OCI-LY7 (cell line): Measurements from ENCODE around the gene RAB1A. TPM values are rescaled to one million over a fixed set of nuclear protein-coding genes. Genes with fewer than 3 reads are reported as not detected.

Experiments
- BruUV-seq: library from RNA; stranded (reverse); fragments of 400-500 nt; replicated peaks from 2 replicates; lab custom pipeline; 2021; lab: Mats Ljungman, UMichigan
- CTCF ChIA-PET: fragments of 300-600 bp; sonication (Branson Sonifier 250); formaldehyde crosslinking; loops from one replicate; lab custom pipeline; 2022; ENCODE audit warnings: antibody characterized with exemption; ENCODE audit not compliant: unreplicated experiment; lab: Charles Lee
- POLR2A ChIA-PET: fragments of 300-600 bp; sonication (Branson Sonifier 250); formaldehyde crosslinking; loops from one replicate; lab custom pipeline; 2022; ENCODE audit warnings: antibody characterized with exemption; lab: Charles Lee
- DNase-seq: peaks from one replicate; pipeline ENCODE4 v3.0.0-alpha.2; 2015; ENCODE audit warnings: low spot score
- H2AFZ ChIP-seq: fragments of 200-600 bp; sonication (generic), shearing (Covaris generic); 2 replicates; pipeline ENCODE4 v1.6.1; 2014; ENCODE audit warnings: mild to moderate bottlenecking, antibody characterized with exemption, low read length, moderate library complexity
- H3K27ac ChIP-seq: fragments of 200-600 bp; sonication (generic); 2 replicates; pipeline ENCODE4 v1.5.1; 2014; ENCODE audit warnings: mixed run types, low read depth, mild to moderate bottlenecking, moderate library complexity, low read length, inconsistent platforms; ENCODE audit not compliant: poor library complexity, severe bottlenecking
- H3K36me3 ChIP-seq: fragments of 200-600 bp; sonication (generic); 2 replicates; pipeline ENCODE4 v1.6.1; 2014; ENCODE audit warnings: mild to moderate bottlenecking, antibody characterized with exemption, low read length, moderate library complexity, mixed read lengths; ENCODE audit not compliant: insufficient read depth
- H3K4me1 ChIP-seq: fragments of 200-600 bp; sonication (generic); 2 replicates; pipeline ENCODE4 v1.5.1; 2014; ENCODE audit warnings: mild to moderate bottlenecking, low read length; ENCODE audit not compliant: insufficient read depth, poor library complexity, severe bottlenecking
- H3K4me2 ChIP-seq: fragments of 200-600 bp; sonication (generic); 2 replicates; pipeline ENCODE4 v1.6.1; 2014; ENCODE audit warnings: mild to moderate bottlenecking, low read length
- H3K4me3 ChIP-seq: fragments of 200-600 bp; sonication (generic); 2 replicates; pipeline ENCODE4 v1.5.1; 2014; ENCODE audit warnings: mild to moderate bottlenecking, low read depth, low read length; ENCODE audit not compliant: poor library complexity, severe bottlenecking
- H3K79me2 ChIP-seq: fragments of 200-600 bp; sonication (generic); 2 replicates; pipeline ENCODE4 v1.6.1; 2016; ENCODE audit warnings: low read depth, mild to moderate bottlenecking, low read length, moderate library complexity, mixed read lengths; ENCODE audit not compliant: insufficient read depth
- H3K9me2 ChIP-seq: fragments of 200-600 bp; sonication (generic); 2 replicates; pipeline ENCODE4 v1.6.1; 2016; ENCODE audit warnings: mild to moderate bottlenecking, low read length, mixed read lengths; ENCODE audit not compliant: insufficient read depth
- H3K9me3 ChIP-seq: fragments of 200-600 bp; sonication (generic); 2 replicates; pipeline ENCODE4 v1.6.1; 2014; ENCODE audit warnings: mild to moderate bottlenecking, mixed run types, low read length, mixed read lengths
- H4K20me1 ChIP-seq: fragments of 200-600 bp; sonication (generic); 2 replicates; pipeline ENCODE4 v1.6.1; 2014; ENCODE audit warnings: mild to moderate bottlenecking, antibody characterized with exemption, low read length, moderate library complexity, mixed read lengths; ENCODE audit not compliant: insufficient read depth
- EZH2phosphoT487 ChIP-seq: fragments of 200-600 bp; sonication (generic); IDR thresholded peaks from 2 replicates; pipeline ENCODE4 v1.6.1; 2018; ENCODE audit warnings: low read depth, borderline replicate concordance, mild to moderate bottlenecking, mixed run types, antibody characterized with exemption, low read length, moderate library complexity, mixed read lengths
- intact Hi-C: fragments of 100-400 bp; cut with micrococcal nuclease; formaldehyde crosslinking; loops from one replicate; pipeline ENCODE4 v1.10.0; 2022; ENCODE audit not compliant: unreplicated experiment
- small RNA-seq: library from RNA; depleted of rRNA; stranded (forward); fragments of <200 nt; gene quantifications from one replicate; pipeline ENCODE3, GENCODE V24; 2014
- total RNA-seq, 2 experiments: library from RNA; depleted of rRNA in 1 of 2; stranded (reverse); fragments of >200 nt in 1 of 2; shearing (Covaris generic) in 1 of 2; gene quantifications; 2 replicates each; pipeline ENCODE4 v1.2.3, GENCODE V29; 2014 to 2022
- TF ChIP-seq, protein P1 (sequence below): fragments of 200-600 bp; sonication (generic); conservative IDR thresholded peaks from 2 replicates; pipeline ENCODE4 v1.5.1; 2014; ENCODE audit warnings: mild to moderate bottlenecking, antibody characterized with exemption, low read length, moderate library complexity, mixed read lengths

Gene RAB1A
- total RNA-seq, 2 experiments from 2014 or later = 39.7 to 75.4 TPM

DNA sequence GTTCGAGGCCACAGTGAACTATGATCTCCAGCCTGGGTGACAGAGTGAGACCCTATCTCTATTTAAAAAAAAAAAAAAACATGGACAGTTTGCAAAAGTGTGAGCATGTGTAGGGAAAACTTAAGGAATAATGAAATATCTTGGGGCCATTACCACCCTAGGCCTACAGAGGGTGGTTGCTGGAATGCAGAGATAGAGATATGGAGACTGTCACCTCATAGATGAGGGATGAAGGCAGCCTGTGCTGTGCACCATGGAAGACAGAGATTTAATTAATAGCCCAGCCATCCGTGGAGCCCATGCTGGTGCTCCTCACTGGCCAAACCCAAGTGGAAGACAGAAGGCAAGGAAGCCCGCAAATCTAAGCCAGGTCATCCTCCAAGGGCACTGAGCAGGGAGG is 90.3 kb downstream of the RAB1A start:
- CTCF ChIA-PET = no interaction called here
- H3K27ac ChIP-seq = no peak overlapping the region
- H3K4me1 ChIP-seq = peaks cover 9% of the 10 kb centered on the region
- no peaks in the 10 kb centered on the region for H3K9me2 ChIP-seq
- H2AFZ ChIP-seq = no peak overlapping the region
- intact Hi-C loops = loop anchor here (1.0 to 5.0 kb wide), 3 partner anchors 22 to 707 kb away; no protein-coding TSS in a partner anchor
- DNase-seq = no peak
- POLR2A ChIA-PET = interaction anchor here (0.7 to 0.8 kb wide), 2 partner anchors 214 to 400 kb away, joined by 3 to 4 read pairs; no protein-coding TSS in a partner anchor
- no peak overlapping the region for H3K4me2 ChIP-seq
- BruUV-seq = no TSS peak
- TF ChIP-seq, protein P1, sequence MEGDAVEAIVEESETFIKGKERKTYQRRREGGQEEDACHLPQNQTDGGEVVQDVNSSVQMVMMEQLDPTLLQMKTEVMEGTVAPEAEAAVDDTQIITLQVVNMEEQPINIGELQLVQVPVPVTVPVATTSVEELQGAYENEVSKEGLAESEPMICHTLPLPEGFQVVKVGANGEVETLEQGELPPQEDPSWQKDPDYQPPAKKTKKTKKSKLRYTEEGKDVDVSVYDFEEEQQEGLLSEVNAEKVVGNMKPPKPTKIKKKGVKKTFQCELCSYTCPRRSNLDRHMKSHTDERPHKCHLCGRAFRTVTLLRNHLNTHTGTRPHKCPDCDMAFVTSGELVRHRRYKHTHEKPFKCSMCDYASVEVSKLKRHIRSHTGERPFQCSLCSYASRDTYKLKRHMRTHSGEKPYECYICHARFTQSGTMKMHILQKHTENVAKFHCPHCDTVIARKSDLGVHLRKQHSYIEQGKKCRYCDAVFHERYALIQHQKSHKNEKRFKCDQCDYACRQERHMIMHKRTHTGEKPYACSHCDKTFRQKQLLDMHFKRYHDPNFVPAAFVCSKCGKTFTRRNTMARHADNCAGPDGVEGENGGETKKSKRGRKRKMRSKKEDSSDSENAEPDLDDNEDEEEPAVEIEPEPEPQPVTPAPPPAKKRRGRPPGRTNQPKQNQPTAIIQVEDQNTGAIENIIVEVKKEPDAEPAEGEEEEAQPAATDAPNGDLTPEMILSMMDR = no peak
- TF ChIP-seq EZH2phosphoT487 = no peak
- H3K9me3 ChIP-seq = peaks cover 17% of the 10 kb centered on the region
- no peaks in the 10 kb centered on the region for H4K20me1 ChIP-seq
- no peak overlapping the region for H3K4me3 ChIP-seq
- no peaks in the 10 kb centered on the region for H3K79me2 ChIP-seq
- peaks cover 40% of the 10 kb centered on the region for H3K36me3 ChIP-seq

DNA sequence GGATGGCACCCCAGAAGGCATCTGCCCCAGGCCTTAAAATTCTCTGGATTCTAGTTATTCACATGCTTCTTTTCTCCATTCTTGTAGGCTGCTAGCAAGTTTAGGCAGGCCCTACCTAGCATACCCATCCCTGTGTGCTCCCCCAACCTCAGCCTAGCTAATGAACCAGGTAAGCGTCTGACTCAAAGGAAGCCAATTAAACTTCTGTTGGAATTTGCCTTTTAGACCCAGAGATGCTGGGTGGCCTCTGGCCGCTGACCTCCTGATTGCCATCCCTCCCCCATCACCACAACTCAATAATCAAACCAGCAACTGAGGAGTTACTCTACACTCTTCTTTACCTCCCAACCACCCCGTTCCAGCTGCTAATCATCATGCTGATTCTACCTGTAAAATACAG is 92.7 kb downstream of the RAB1A start:
- no peaks in the 10 kb centered on the region for H3K9me2 ChIP-seq
- H3K79me2 ChIP-seq = no peaks in the 10 kb centered on the region
- POLR2A ChIA-PET = interaction anchor here (0.6 to 0.9 kb wide), 3 partner anchors 11 to 286 kb away, joined by 3 to 4 read pairs (median 3); no protein-coding TSS in a partner anchor
- peaks cover 31% of the 10 kb centered on the region for H3K4me1 ChIP-seq
- CTCF ChIA-PET = no interaction called here
- intact Hi-C loops = no loop called here
- no peak overlapping the region for H3K27ac ChIP-seq
- no peaks in the 10 kb centered on the region for H4K20me1 ChIP-seq
- no peaks in the 10 kb centered on the region for H3K9me3 ChIP-seq
- BruUV-seq = no TSS peak
- no peak overlapping the region for H3K4me3 ChIP-seq
- H3K36me3 ChIP-seq = peaks cover 20% of the 10 kb centered on the region
- no peak for DNase-seq
- H2AFZ ChIP-seq = no peak overlapping the region
- no peak for TF ChIP-seq EZH2phosphoT487
- TF ChIP-seq, protein P1 = no peak
- H3K4me2 ChIP-seq = no peak overlapping the region

Small RNA genes lying within 50 kb of the gene (small RNA-seq; reads per million reads assigned to genes)
- gene RF00090 = not detected

Other genes with a start within 250 kb of the RAB1A start
- gene SLC1A4, start 140.7 kb downstream of the RAB1A start, total RNA-seq (2014; rRNA removed; shearing (Covaris generic)) = 17.2 and 20.6 TPM in 2 replicates
- 27.7 and 31.1 TPM in 2 replicates for gene SLC1A4, start 140.7 kb downstream of the RAB1A start, total RNA-seq (2022)
- 7.3 and 8.7 TPM in 2 replicates for gene CEP68, start 73.7 kb downstream of the RAB1A start, total RNA-seq (2014; rRNA removed; shearing (Covaris generic))
- 17.1 and 21.7 TPM in 2 replicates for gene CEP68, start 73.7 kb downstream of the RAB1A start, total RNA-seq (2022)
- gene ACTR2, start 97.7 kb upstream of the RAB1A start, total RNA-seq (2014; rRNA removed; shearing (Covaris generic)) = 69.0 and 79.6 TPM in 2 replicates
- gene ACTR2, start 97.7 kb upstream of the RAB1A start, total RNA-seq (2022) = 412 and 431 TPM in 2 replicates